ENCODE data around the gene ZC3H12D. TPM values are rescaled to one million over a fixed set of nuclear protein-coding genes. Genes with fewer than 3 reads are reported as not detected.

ZC3H12D gene
- total and polyA plus RNA-seq, 2 of the 8 experiments (the other 6 are each of a cell fraction or from before 2014, with no cell fraction given): 0.05 to 0.07 TPM

DNA sequence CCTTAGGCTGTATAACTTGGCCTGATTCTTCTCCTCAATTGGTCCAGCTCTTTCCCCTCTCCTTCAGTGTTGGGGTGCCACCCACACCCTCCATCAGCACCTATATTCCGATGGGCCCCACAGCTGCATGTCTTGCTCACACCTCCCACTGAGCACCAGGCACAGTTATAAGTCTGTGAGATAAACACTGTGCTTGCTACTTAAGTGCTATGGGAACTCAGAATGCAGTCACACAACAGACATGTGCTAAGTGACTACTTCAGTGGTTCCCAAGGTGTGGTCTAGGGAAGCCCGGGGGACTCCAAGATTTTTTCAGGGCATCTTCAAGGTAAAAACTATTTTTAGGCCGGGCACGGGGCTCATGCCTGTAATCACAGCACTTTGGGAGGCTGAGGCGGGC, 7.3 kb downstream of the ZC3H12D start:
- no peak overlapping the region for H4K5ac ChIP-seq (ENCODE audit: insufficient read length, low read depth, low read length)
- TF ChIP-seq, protein P1, sequence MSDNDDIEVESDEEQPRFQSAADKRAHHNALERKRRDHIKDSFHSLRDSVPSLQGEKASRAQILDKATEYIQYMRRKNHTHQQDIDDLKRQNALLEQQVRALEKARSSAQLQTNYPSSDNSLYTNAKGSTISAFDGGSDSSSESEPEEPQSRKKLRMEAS (IDR thresholded peaks at IDR 0.05): no peak
- TF ChIP-seq, protein P2, sequence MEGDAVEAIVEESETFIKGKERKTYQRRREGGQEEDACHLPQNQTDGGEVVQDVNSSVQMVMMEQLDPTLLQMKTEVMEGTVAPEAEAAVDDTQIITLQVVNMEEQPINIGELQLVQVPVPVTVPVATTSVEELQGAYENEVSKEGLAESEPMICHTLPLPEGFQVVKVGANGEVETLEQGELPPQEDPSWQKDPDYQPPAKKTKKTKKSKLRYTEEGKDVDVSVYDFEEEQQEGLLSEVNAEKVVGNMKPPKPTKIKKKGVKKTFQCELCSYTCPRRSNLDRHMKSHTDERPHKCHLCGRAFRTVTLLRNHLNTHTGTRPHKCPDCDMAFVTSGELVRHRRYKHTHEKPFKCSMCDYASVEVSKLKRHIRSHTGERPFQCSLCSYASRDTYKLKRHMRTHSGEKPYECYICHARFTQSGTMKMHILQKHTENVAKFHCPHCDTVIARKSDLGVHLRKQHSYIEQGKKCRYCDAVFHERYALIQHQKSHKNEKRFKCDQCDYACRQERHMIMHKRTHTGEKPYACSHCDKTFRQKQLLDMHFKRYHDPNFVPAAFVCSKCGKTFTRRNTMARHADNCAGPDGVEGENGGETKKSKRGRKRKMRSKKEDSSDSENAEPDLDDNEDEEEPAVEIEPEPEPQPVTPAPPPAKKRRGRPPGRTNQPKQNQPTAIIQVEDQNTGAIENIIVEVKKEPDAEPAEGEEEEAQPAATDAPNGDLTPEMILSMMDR (IDR thresholded peaks at IDR 0.05; ENCODE audit: control extremely low read depth in 1 of 3, insufficient read depth in 1 of 3, low read depth in 1 of 3, low read length in 3 of 3): no peak
- TF ChIP-seq BCL11A (IDR thresholded peaks at IDR 0.05; ENCODE audit: low read depth in 2 of 2, low read length in 2 of 2) (no peak), SAP30 (IDR thresholded peaks at IDR 0.05; ENCODE audit: insufficient read depth, insufficient replicate concordance, low read length) (no peak), GTF2F1 (IDR thresholded peaks at IDR 0.05; ENCODE audit: borderline replicate concordance, low read depth, low read length) (no peak), CTBP2 (IDR thresholded peaks at IDR 0.05; ENCODE audit: borderline replicate concordance, insufficient read depth, insufficient read length, low read length) (no peak), RNF2 (IDR thresholded peaks at IDR 0.05; ENCODE audit: borderline replicate concordance, low read depth, low read length, missing control alignments, poor library complexity, severe bottlenecking) (no peak), SP4 (IDR thresholded peaks at IDR 0.05; ENCODE audit: low read length) (no peak), BACH1 (IDR thresholded peaks at IDR 0.05; ENCODE audit: low read length) (no peak)
- no peak overlapping the region for H2AK5ac ChIP-seq (ENCODE audit: low read depth, low read length)
- no peaks in the 10 kb centered on the region for H3K9me3 ChIP-seq (ENCODE audit: insufficient read depth in 2 of 2, low read depth in 1 of 2, low read length in 1 of 2)
- no peaks in the 10 kb centered on the region for H3K79me2 ChIP-seq (ENCODE audit: control insufficient read depth in 1 of 2, insufficient read depth in 2 of 2, low read length in 2 of 2)
- no peak overlapping the region for H2BK120ac ChIP-seq (replicated peaks; ENCODE audit: low read depth, low read length)
- no peak overlapping the region for H2BK12ac ChIP-seq (ENCODE audit: low read depth, low read length)
- H4K91ac ChIP-seq (replicated peaks; ENCODE audit: insufficient read length, low read length): no peak overlapping the region
- H3K4ac ChIP-seq (replicated peaks; ENCODE audit: insufficient read length, low read depth, low read length): no peak overlapping the region
- H3K23me2 ChIP-seq (ENCODE audit: low read depth, low read length): peaks cover 2% of the 10 kb centered on the region; the same call in 1 of the 2 replicates
- no peaks in the 10 kb centered on the region for H3K36me3 ChIP-seq (ENCODE audit: control insufficient read depth in 2 of 4, insufficient read depth in 4 of 4, low read length in 3 of 4)
- no peak overlapping the region for H3K4me3 ChIP-seq (ENCODE audit: extremely low read depth in 1 of 4, insufficient read depth in 2 of 4, low read depth in 3 of 4, low read length in 4 of 4)
- peaks cover 0 to 5% (median 1%) of the 10 kb centered on the region in 4 experiments; a peak in 1 of 7 replicates for H3K4me1 ChIP-seq (replicated peaks in 1 of 4; ENCODE audit: control insufficient read depth in 3 of 4, insufficient read depth in 4 of 4, low read length in 3 of 4)
- no peaks in the 10 kb centered on the region for H3K27me3 ChIP-seq (replicated peaks in 1 of 4; ENCODE audit: control insufficient read depth in 3 of 4, extremely low read depth in 1 of 4, insufficient read depth in 3 of 4, low read length in 3 of 4)
- no peak overlapping the region for H2BK20ac ChIP-seq (ENCODE audit: low read length)
- POLR2A ChIA-PET (ENCODE audit: partially characterized antibody): interaction anchor here (0.6 kb wide), 1 partner anchor 16 kb away, joined by 3 read pairs; no protein-coding TSS in a partner anchor
- H3K23ac ChIP-seq (ENCODE audit: insufficient read length): no peak overlapping the region
- no peaks in the 10 kb centered on the region for H4K20me1 ChIP-seq (replicated peaks in 1 of 2; ENCODE audit: control insufficient read depth in 1 of 2, insufficient read depth in 2 of 2, low read length in 2 of 2)
- no peak overlapping the region for H3K14ac ChIP-seq (ENCODE audit: insufficient read length)
- no peak overlapping the region for H3K27ac ChIP-seq (ENCODE audit: low read depth, low read length)
- H2BK15ac ChIP-seq (ENCODE audit: low read length): no peak overlapping the region
- FAIRE-seq (no peak), DNase-seq (ENCODE audit: low read depth in 1 of 2, low spot score in 2 of 2) (no peak)
- H4K8ac ChIP-seq (ENCODE audit: extremely low read depth, insufficient read depth, low read length): no peak overlapping the region
- H2BK5ac ChIP-seq (ENCODE audit: low read depth, low read length): no peak overlapping the region
- no peak overlapping the region for H3K56ac ChIP-seq (replicated peaks; ENCODE audit: insufficient read length, low read depth, low read length)
- no peak overlapping the region for H3K18ac ChIP-seq (ENCODE audit: extremely low read depth, low read length)
- 94% methylated on average over 5 of the region's 5 CpGs; no CpG with 5 or more reads in 1 of the 2 experiments for WGBS, 2 experiments (ENCODE audit: extremely low coverage in 1 of 2, insufficient coverage in 1 of 2, insufficient read length in 1 of 2, insufficient replicate concordance in 2 of 2, low coverage in 1 of 2, low lambda C conversion rate in 2 of 2, missing lambda C conversion rate in 1 of 2)
- no peak overlapping the region for H3K9ac ChIP-seq (replicated peaks in 1 of 4; ENCODE audit: extremely low read depth in 1 of 4, low read depth in 3 of 4, low read length in 3 of 4)
- H3K79me1 ChIP-seq (ENCODE audit: low read depth, low read length): no peaks in the 10 kb centered on the region
- no peak overlapping the region for H3K4me2 ChIP-seq (ENCODE audit: insufficient read depth in 1 of 2, low read depth in 2 of 2, low read length in 2 of 2)
- no peak overlapping the region for H2AFZ ChIP-seq (ENCODE audit: low read length)
- CTCF ChIA-PET (ENCODE audit: partially characterized antibody): interaction anchor here (0.6 to 0.9 kb wide), 3 partner anchors 13 to 497 kb away, joined by 3 to 4 read pairs (median 4); no protein-coding TSS in a partner anchor
